Activated gamma-delta T cell (primary cell): Measurements from ENCODE around the gene C4BPA.

Source experiments
- DNase-seq: peaks from one replicate; lab custom pipeline; 2025; lab: John Stamatoyannopoulos, UW

Gene C4BPA

DNA sequence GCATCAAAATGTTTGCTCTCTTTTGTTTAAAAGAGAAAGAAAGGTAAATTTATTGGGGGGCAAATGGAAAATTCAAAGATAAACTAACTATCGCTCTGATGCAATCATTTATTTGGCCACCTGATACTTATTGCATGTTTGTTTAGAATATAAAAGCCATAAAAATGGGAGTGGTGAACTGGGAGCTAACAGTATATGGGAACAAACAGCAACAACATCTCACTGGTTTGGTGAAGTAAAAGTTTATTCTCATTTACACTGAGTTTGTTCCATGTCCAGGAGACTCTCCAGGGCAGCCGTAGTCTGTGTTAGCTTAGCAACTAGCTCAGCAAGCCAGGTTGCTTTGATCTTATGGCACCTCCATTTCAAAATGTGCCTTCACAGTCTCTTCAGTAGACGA is 20.4 kb downstream of the C4BPA start:
- DNase-seq = no peak

DNA sequence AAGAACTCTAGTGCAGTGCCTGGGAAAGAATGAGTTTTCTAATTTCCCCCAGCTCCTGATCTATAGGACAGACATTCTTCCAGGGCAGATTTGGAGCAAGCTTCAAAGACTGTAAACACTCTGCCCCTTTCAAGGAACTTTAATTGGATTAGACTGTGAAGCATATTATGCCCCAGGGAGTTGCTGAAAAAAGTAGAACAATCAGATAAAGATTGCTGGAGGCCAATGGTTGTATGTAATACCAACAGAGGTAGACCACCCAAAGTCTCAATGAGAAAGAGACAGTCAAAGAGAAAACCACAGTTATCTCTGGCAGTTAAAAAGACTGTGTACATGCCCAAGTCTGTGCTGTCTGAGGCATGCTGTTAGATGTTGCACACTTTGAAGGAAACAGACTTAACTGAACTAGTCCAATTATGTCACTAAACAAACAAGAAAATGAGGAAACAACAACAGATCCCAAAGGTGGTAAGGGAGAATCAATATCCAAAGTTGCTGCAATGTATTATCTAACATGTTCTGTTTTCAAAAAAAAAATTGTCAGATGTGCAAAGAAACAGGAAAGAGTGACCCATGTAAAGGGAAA is 24.4 kb downstream of the C4BPA start:
- DNase-seq = no peak

DNA sequence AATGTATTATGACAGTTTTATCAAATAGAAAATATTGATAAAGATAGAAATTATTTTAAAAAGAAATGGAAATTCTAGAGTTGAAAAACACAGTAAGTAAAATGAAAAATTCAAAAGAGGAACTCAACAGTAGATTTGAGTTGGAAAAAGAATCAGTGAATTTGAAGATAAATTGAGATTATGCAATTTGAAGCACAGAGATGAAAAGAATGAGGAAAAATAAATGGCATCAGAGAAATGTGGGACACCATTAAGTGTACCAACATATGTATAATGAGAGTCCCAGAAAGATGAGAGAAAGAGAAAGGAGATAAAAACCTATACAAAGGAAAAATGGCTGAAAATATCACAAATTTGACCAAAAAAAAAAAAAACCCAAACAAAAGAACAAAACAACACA is 25.0 kb downstream of the C4BPA start:
- DNase-seq = no peak

- DNase-seq = no peak
These were observed 26.4 kb downstream of the C4BPA start for GRCh38 chr1:207130252-207131036.

GRCh38 chr1:207131163-207131562 is 27.1 kb downstream of the C4BPA start:
- no peak for DNase-seq

DNA sequence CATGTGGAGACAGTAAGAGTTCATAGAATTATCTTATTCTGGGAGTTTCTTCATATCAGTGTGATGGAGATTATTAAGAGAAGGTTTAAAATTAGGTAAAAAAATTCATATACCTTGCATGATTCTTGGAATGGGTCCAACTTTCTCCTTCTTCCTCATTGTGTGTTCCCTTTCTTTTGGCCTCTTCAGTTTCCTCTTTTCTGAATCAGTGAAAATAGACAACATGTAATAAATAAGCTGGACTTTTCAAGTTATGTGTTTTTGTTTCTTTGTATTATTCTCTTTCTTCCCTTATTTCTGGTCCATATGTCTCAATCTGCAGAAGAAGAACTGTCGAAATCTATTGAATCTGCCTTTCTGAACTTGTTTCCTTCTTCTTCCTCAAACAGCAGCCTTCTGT is 30.5 kb downstream of the C4BPA start:
- DNase-seq = no peak

DNA sequence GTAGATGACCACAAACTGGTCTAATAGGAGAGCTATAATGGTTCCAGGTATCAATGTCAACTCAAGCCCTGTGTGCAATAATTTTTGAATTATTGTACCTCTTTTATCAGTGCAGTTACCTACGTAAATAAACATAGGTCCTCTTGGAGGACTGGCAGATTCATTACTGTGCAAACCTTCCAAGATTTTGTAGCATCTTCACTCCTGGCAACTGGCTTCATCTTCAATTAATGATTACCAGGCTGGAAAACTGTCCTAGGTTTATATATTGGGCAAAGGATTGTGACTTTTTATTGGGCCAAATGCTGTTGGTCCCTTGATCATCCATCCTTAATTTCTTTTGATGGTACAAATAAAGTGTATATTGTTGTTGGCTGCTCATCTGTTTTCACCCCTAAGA is 35.6 kb downstream of the C4BPA start:
- DNase-seq = no peak

DNA sequence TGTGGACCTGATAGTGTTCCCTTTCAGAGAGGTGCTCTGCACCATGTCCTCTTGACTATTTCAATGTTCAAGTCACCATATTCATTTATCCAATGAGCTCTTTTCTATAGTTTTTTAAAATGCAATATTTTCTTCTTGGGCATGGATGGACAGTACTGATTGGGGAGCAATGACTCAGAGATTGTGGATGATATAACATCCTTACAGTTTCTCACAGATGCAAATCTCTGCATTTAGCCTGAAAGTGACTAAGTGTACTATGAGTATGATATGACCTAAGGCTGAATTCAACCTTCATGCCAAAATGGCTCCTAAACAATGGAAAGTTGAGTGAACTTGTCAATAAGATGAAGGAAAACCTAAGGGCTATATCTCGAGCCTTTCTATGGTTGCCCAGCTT is 36.5 kb downstream of the C4BPA start:
- DNase-seq = no peak

DNA sequence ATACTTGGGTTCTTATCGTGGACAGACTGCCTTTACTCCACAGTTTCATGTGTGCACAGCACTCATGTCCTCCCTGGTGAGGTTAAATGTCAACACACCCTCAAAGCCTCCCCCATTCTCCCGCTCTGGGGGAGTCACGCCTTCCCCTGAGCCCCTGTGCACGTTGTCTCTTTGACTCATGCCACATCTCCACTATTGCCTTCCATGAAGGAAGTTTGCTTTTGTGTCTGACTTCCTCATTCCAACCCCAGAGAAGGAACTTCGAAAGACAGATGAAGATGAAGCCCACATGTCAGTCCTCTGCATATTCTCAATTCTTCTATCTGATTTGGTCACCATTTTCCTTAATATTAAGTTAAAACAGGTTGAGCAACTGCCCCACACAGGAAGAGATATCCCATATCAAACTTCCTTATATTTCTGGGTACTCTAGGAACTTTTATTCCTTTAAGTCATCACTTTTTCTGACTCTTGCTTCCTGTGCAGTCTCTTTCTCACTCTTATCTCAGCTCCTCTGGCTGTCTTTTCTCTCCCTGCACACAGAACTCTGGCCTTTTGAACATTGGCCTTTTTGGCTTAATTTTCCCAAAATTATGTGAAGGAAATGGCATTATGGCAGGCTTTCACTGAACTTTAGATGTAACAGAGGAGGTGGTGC is 41.5 kb downstream of the C4BPA start:
- DNase-seq = no peak

GRCh38 chr1:207151920-207152319 is 47.9 kb downstream of the C4BPA start:
- no peak for DNase-seq

- DNase-seq = no peak
These were observed 48.9 kb downstream of the C4BPA start for GRCh38 chr1:207152792-207153468.

- no peak for DNase-seq
These were observed 51.0 kb downstream of the C4BPA start for GRCh38 chr1:207155028-207155427.

- no peak for DNase-seq
These were observed 52.1 kb downstream of the C4BPA start for GRCh38 chr1:207156095-207156494.

DNA sequence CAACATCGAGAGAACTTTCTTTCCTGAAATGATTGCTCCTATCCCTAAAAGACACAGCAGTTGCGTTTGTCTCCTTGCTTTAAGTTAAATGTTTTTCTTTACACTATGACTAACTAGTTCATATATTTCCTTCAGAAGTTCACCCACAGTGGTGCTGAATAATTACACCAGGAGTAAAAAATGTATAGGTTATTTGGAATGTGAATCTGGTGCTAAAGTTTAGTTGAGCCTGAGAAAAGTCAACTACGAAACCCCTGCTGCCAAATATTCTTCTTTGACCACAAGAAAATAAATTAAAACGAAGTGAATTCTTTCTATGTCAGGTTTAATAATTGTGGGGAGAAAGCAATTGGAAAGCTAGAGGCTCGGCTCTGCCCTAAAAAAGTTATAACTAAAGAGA is 52.8 kb downstream of the C4BPA start:
- no peak for DNase-seq

DNA sequence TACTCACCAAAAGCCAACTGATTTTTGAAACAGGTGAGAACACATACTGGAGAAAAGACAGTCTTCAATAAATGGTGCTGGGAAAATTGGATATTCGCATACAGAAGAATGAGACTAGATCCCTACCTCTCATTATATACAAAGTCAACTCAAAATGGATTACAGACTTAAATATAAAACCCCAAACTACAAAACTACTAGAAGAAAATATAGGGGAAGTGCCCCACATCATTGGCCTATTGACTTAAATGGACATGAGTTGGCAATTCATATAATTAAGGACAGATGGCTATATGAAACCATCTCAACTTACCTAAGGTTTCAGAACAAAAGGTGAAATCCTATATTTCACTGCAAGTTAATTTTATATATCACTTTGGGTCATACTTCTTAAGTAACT is 60.1 kb downstream of the C4BPA start:
- no peak for DNase-seq

- DNase-seq = no peak
These were observed 68.3 kb downstream of the C4BPA start for GRCh38 chr1:207172321-207172720.

DNA sequence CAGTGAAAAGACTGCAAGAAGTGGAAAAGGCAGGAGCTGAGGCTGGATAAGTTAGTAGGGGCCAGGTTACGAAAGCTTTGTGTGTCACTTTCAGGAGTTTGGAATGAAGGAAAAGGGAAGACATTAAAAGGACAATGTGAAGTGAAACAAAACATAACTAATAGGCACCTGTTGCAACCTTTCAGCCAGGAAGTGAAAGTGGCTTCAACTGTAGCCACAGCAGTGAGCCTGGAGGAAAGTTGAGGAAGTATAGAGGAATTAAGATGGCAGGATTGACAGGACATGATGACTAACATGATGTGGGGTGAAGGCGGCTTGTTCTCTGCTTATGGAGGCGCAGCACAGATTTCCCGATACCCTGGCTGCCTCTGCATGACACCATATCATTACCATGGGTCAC is 68.9 kb downstream of the C4BPA start:
- no peak for DNase-seq

- DNase-seq = no peak
These were observed 69.4 kb downstream of the C4BPA start for GRCh38 chr1:207173396-207173795.

- DNase-seq = no peak
These were observed 70.9 kb downstream of the C4BPA start for GRCh38 chr1:207174913-207175312.

- no peak for DNase-seq
These were observed 75.0 kb downstream of the C4BPA start for GRCh38 chr1:207179036-207179435.

DNA sequence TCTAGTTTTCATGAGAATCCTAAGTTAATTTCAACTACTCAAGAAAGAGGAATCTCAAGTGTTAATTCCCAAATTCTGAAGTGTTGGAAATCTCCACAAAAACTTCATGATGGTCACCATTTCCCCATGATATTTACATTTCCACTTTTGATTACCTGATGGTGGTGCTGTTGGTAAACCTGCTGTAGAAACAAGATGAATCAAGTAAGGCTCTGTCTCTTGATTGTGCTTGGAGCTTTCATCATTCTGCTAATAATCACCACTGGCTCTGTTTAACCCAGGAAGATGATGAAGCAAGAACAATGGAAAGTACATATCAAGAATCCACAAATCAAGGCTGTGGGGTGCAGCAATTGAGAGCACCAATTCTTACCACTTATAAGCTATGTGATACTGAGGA is 77.8 kb downstream of the C4BPA start:
- no peak for DNase-seq

GRCh38 chr1:207186503-207186902 is 82.5 kb downstream of the C4BPA start:
- no peak for DNase-seq

DNA sequence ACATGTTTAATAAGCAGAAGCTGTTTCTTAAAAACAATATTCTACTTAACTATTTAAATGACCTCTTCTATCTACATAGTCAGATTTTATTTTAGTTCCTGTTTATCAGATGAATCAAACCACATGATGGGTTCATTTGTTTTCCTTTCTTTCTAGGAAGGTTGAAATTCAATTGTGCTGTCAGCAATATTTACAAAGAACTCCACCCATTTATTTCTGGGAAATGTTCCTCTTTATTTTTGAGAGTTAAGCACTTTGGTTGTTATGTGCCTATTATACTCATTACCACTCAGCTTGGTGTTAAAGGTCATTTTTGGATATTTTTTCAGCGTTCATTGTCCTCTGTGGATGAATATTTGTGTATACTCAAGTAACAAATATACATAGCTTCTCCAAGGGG is 84.9 kb downstream of the C4BPA start:
- DNase-seq = no peak
